CD8-positive, alpha-beta memory T cell (primary cell): ENCODE results near the gene PPM1D. TPM values are rescaled to one million over a fixed set of nuclear protein-coding genes. Genes with fewer than 3 reads are reported as not detected.

Experiments used
- CTCF ChIA-PET: fragments of 350-600 bp; sonication (Branson Sonifier 250); formaldehyde crosslinking; loops from one replicate; lab custom pipeline; 2021; ENCODE audit warnings: antibody characterized with exemption; lab: Charles Lee
- POLR2A ChIA-PET: fragments of 350-600 bp; sonication (Branson Sonifier 250); formaldehyde crosslinking; loops from one replicate; lab custom pipeline; 2021; ENCODE audit warnings: antibody characterized with exemption; lab: Charles Lee
- DNase-seq, 5 donors: peaks; one replicate each; pipeline versions ENCODE4 v3.0.0 to v3.0.0-alpha.2; 2020 to 2022; ENCODE audit warnings: mixed read lengths in 1 of 5
- H3K27ac ChIP-seq: one replicate; pipeline ENCODE4 v1.7.0; 2013; ENCODE audit warnings: low read depth, mild to moderate bottlenecking, low read length, moderate library complexity
- H3K27me3 ChIP-seq: 2 replicates; pipeline ENCODE4 v1.7.0; 2013; ENCODE audit warnings: low read length, mild to moderate bottlenecking; ENCODE audit not compliant: insufficient read depth, poor library complexity, severe bottlenecking
- H3K36me3 ChIP-seq: 2 replicates; pipeline ENCODE4 v1.7.0; 2013; ENCODE audit warnings: mild to moderate bottlenecking, low read length, moderate library complexity; ENCODE audit not compliant: insufficient read depth
- H3K4me1 ChIP-seq: 2 replicates; pipeline ENCODE4 v1.7.0; 2013; ENCODE audit warnings: mild to moderate bottlenecking, low read length, moderate library complexity; ENCODE audit not compliant: insufficient read depth
- H3K4me3 ChIP-seq: 2 replicates; pipeline ENCODE4 v1.7.0; 2013; ENCODE audit warnings: mild to moderate bottlenecking, low read length
- H3K9me3 ChIP-seq: 2 replicates; pipeline ENCODE4 v1.7.0; 2013; ENCODE audit warnings: mild to moderate bottlenecking, low read length
- H3K27ac Mint-ChIP-seq, 8 donors: one replicate each; pipeline ENCODE4 v1.8.0; 2020 to 2021; ENCODE audit warnings: mixed read lengths in 8 of 8, mild to moderate bottlenecking in 6 of 8, inconsistent platforms in 3 of 8, moderate library complexity in 3 of 8
- H3K27me3 Mint-ChIP-seq, 2 donors: one replicate each; pipeline ENCODE4 v1.8.0; 2020 to 2021; ENCODE audit warnings: mixed read lengths in 2 of 2, mild to moderate bottlenecking in 1 of 2, moderate library complexity in 1 of 2
- H3K36me3 Mint-ChIP-seq, 3 donors: one replicate each; pipeline ENCODE4 v1.8.0; 2020 to 2021; ENCODE audit warnings: mixed read lengths in 3 of 3, inconsistent platforms in 1 of 3, mild to moderate bottlenecking in 1 of 3
- H3K4me1 Mint-ChIP-seq, 3 donors: one replicate each; pipeline ENCODE4 v1.8.0; 2020 to 2021; ENCODE audit warnings: mixed read lengths in 3 of 3, inconsistent platforms in 1 of 3, mild to moderate bottlenecking in 1 of 3
- H3K4me3 Mint-ChIP-seq, 7 donors: one replicate each; pipeline ENCODE4 v1.8.0; 2020 to 2021; ENCODE audit warnings: mixed read lengths in 7 of 7, mild to moderate bottlenecking in 6 of 7, moderate library complexity in 4 of 7, inconsistent platforms in 2 of 7
- H3K9me3 Mint-ChIP-seq, 5 donors: one replicate each; pipeline ENCODE4 v1.8.0; 2020 to 2022; ENCODE audit warnings: mixed read lengths in 5 of 5, mild to moderate bottlenecking in 3 of 5, moderate library complexity in 2 of 5, inconsistent platforms in 1 of 5
- polyA plus RNA-seq: library from polyadenylated mRNA; unstranded; fragments of 300-500 nt; fragmentation: Illumina TruSeq; gene quantifications from one replicate; pipeline ENCODE4 v1.2.3, GENCODE V29; 2021
- total RNA-seq, 2 experiments: library from RNA; stranded (reverse); gene quantifications; one replicate each; pipeline ENCODE4 v1.2.3, GENCODE V29; 2021

PPM1D gene
- total and polyA plus RNA-seq, 3 experiments from 2014 or later = 13.1 to 19.0 (median 17.8) TPM

DNA sequence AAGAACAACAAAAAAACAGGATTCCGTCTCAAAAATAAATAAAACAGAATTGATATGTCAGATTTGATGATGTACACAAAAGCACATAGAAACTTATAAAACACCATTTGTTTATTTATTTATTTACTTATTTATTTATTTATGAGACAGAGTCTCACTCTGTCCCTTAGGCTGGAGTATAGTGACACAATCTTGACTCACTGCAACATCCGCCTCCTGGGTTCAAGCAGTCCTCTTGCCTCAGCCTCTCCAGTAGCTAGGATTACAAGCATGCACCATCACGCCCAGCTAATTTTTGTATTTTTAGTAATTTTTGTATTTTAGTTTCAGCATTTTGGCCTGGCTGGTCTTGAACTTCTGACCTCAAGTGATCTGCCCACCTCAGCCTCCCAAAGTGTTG is 99.1 kb downstream of the PPM1D start:
- no peaks in the 10 kb centered on the region for H3K9me3 Mint-ChIP-seq
- Histone ChIP-seq H3K36me3 (no peaks in the 10 kb centered on the region), H3K4me1 (no peaks in the 10 kb centered on the region), H3K9me3 (no peaks in the 10 kb centered on the region), H3K27me3 (no peaks in the 10 kb centered on the region), H3K27ac (no peak overlapping the region), H3K4me3 (no peak overlapping the region)
- ChIA-PET POLR2A (no interaction called here), CTCF (no interaction called here)
- no peak for DNase-seq
- H3K4me1 Mint-ChIP-seq = no peaks in the 10 kb centered on the region
- peaks cover 0 to 47% (median 27%) of the 10 kb centered on the region in 3 donors for H3K36me3 Mint-ChIP-seq
- no peak overlapping the region for H3K4me3 Mint-ChIP-seq
- no peak overlapping the region for H3K27ac Mint-ChIP-seq
- no peaks in the 10 kb centered on the region for H3K27me3 Mint-ChIP-seq

- no peaks in the 10 kb centered on the region for H3K4me1 Mint-ChIP-seq
- Histone ChIP-seq H3K4me3 (no peak overlapping the region), H3K27me3 (no peaks in the 10 kb centered on the region), H3K27ac (no peak overlapping the region), H3K9me3 (no peaks in the 10 kb centered on the region), H3K4me1 (no peaks in the 10 kb centered on the region), H3K36me3 (peaks cover under 1% of the 10 kb centered on the region)
- DNase-seq = no peak
- peaks cover 0 to 32% (median 18%) of the 10 kb centered on the region in 3 donors for H3K36me3 Mint-ChIP-seq
- CTCF ChIA-PET = interaction anchor here (1.2 kb wide), 1 partner anchor 17 kb away, joined by 3 read pairs; no protein-coding TSS in a partner anchor
- POLR2A ChIA-PET = no interaction called here
- H3K9me3 Mint-ChIP-seq = no peaks in the 10 kb centered on the region
- H3K4me3 Mint-ChIP-seq = no peak overlapping the region
- no peak overlapping the region for H3K27ac Mint-ChIP-seq
- no peaks in the 10 kb centered on the region for H3K27me3 Mint-ChIP-seq
These were observed 104.2 kb downstream of the PPM1D start for GRCh38 chr17:60704170-60704569.

GRCh38 chr17:60712675-60713074 is 112.7 kb downstream of the PPM1D start:
- Mint-ChIP-seq H3K36me3 (peaks cover 4 to 41% (median 17%) of the 10 kb centered on the region in 3 donors), H3K27me3 (no peaks in the 10 kb centered on the region), H3K4me3 (no peak overlapping the region), H3K4me1 (no peaks in the 10 kb centered on the region), H3K27ac (peak overlapping the region in 2 of 8 donors; percentile 4 to 7), H3K9me3 (no peaks in the 10 kb centered on the region)
- Histone ChIP-seq H3K27ac (no peak overlapping the region), H3K27me3 (no peaks in the 10 kb centered on the region), H3K9me3 (no peaks in the 10 kb centered on the region), H3K4me1 (no peaks in the 10 kb centered on the region), H3K36me3 (peaks cover 8% of the 10 kb centered on the region), H3K4me3 (no peak overlapping the region)
- no peak for DNase-seq
- ChIA-PET POLR2A (no interaction called here), CTCF (interaction anchor here (1.7 kb wide), 1 partner anchor 8 kb away, joined by 10 read pairs; no protein-coding TSS in a partner anchor)

- Mint-ChIP-seq H3K27me3 (no peaks in the 10 kb centered on the region), H3K9me3 (no peaks in the 10 kb centered on the region), H3K27ac (no peak overlapping the region), H3K4me1 (no peaks in the 10 kb centered on the region), H3K4me3 (no peak overlapping the region), H3K36me3 (peaks cover 4 to 39% (median 17%) of the 10 kb centered on the region in 3 donors)
- ChIA-PET CTCF (no interaction called here), POLR2A (no interaction called here)
- no peak overlapping the region for H3K27ac ChIP-seq
- DNase-seq = no peak
- H3K27me3 ChIP-seq = no peaks in the 10 kb centered on the region
- peaks cover 8% of the 10 kb centered on the region for H3K36me3 ChIP-seq
- H3K4me3 ChIP-seq = no peak overlapping the region
- no peaks in the 10 kb centered on the region for H3K9me3 ChIP-seq
- no peaks in the 10 kb centered on the region for H3K4me1 ChIP-seq
These were observed 113.6 kb downstream of the PPM1D start for GRCh38 chr17:60713608-60714007.

Other genes with a start within 250 kb of the PPM1D start
- gene USP32, start 208.1 kb upstream of the PPM1D start, total RNA-seq = 10 to 100 TPM; 23.1 to 24.8 TPM
- 8.6 TPM for gene USP32, start 208.1 kb upstream of the PPM1D start, polyA plus RNA-seq
- gene CHCT1, start 177.7 kb upstream of the PPM1D start, total RNA-seq = under 1 TPM in 1 of 2 experiments, not detected in 1; 0.24 TPM
- not detected for gene CHCT1, start 177.7 kb upstream of the PPM1D start, polyA plus RNA-seq
- gene APPBP2, start 74.0 kb upstream of the PPM1D start, total RNA-seq = 10 to 100 TPM; 27.7 to 29.5 TPM
- 21.0 TPM for gene APPBP2, start 74.0 kb upstream of the PPM1D start, polyA plus RNA-seq
- 10 to 100 TPM; 10.7 to 13.5 TPM for gene BCAS3, start 77.7 kb downstream of the PPM1D start, total RNA-seq
- 35.3 TPM for gene BCAS3, start 77.7 kb downstream of the PPM1D start, polyA plus RNA-seq